ENCODE results near the gene S100A2.
"Not testable (repeated sequence)": the region's sequence is repeated elsewhere in the genome, so short reads cannot be mapped to it uniquely, and the experiment has no call there.

The S100A2 gene

GRCh38 chr1:153562021-153562420 is 3.6 kb downstream of the S100A2 start:
- not testable (repeated sequence) for DNase-seq

DNA sequence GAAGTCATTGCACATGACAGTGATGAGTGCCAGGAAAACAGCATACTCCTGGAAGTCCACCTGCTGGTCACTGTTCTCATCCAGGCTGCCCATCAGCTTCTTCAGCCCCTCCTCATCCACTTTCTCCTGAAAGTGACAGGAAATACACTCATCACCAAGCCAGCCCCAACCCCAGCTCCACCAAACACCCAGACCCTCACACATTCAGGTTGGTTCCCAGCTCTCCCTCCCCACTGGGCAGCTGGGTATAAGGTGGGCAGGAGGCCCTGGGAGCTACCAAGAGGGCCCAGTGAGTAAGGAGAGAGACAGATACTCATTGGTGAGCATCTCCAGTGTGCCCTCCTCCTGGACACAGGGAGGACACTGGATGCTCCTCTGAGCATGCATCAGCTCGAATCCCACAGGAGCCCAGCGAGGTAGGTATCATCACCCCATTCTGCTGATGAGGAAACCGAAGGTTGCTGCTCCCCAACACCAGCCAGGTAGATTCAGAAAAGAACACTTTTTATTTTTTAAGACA is 4.1 kb downstream of the S100A2 start:
- DNase-seq = no peak

- no peak for DNase-seq
Measured at GRCh38 chr1:153560771-153561465, 4.7 kb downstream of the S100A2 start.

DNA sequence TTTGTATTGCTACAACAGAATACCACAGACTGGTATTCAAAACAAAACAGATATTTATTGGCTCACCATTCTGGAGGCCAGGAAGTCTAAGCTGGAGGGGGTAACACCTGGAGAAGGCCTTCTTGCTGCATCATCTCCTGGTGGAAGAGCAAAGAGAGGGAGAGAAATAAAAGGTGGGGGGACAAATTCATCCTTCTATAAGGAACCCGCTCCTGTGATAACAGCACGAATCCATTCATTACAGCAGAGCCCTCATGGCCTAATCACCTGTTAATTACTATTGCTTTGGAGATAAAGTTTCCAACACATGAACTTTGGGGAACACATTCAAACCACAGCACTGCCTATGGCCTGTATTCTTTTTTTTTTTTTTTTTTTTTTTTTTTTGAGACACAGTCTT is 5.4 kb downstream of the S100A2 start:
- DNase-seq = no peak

- DNase-seq = no peak
Measured at GRCh38 chr1:153557877-153558276, 7.8 kb downstream of the S100A2 start.

- no peak for DNase-seq
Measured at GRCh38 chr1:153556348-153556747, 9.3 kb downstream of the S100A2 start.

GRCh38 chr1:153553830-153554541 is 11.7 kb downstream of the S100A2 start:
- DNase-seq = no peak

GRCh38 chr1:153553096-153553495 is 12.5 kb downstream of the S100A2 start:
- no peak for DNase-seq

GRCh38 chr1:153552335-153552734 is 13.3 kb downstream of the S100A2 start:
- DNase-seq = no peak

DNA sequence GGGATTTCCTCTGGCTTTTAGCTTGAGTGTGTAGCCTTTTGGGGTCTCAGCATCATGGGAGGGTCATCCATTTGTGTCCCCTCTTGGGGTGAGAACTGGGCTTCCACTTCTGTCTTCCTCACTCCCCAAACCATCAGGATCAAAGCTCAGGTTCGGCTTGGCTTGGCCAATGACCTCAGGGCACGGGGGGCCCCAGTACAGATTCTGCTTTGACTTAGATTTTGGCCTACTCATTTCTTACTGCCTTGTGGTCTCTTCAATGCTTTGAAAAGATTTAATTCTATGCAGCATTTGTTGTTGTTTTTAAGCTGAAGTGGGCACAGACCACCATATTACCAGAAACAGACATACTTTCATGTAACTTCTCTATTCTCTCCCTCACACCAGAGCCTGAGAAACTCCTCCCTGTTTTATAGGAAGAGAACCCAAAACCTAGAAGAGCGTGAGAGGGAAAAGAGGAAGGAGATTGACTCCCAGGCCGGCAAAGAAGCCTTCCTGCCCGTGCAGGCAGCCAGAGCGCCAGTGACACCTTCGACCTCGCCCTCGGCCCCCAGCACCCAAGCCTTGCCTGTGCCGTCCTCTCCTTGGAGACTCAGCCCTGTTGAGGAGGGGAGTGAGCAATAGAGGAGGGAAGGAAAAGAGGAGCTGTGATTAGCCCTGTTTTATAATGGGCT is 14.7 kb downstream of the S100A2 start:
- no peak for DNase-seq

- no peak for DNase-seq
Measured at GRCh38 chr1:153550398-153550758, 15.3 kb downstream of the S100A2 start.

DNA sequence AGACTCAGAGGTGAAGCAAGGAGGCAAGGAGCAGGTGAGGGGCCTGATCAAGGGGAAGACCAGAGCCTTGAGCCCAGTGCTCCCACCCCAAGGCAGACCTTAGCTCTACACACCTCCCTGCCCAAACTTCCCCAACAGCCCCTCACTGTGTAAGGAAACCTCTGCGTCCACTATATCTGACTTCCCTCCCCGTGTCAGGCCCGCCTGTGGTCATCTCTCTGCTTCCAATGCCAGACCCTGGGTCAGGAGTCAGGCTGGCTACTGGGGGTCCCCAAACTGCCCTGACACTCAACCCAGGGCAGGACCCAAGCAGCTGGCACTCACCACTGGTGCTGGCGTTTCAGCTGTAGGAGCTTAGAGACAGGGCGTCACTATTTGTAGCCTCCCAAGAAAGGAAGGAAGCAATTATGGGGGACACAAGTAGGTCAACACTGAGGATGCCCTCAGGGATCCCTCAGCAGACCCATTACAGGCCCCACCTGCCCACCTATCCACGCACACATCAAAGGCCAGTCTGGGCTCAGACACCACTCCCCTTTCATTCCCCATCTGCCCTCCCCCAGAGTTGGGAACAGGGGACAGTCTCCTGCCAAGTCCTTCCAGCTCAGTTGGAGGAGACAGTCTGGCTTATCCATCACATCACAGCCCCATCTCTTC is 15.8 kb downstream of the S100A2 start:
- DNase-seq = no peak

- no peak for DNase-seq
Measured at GRCh38 chr1:153548722-153549688, 16.6 kb downstream of the S100A2 start, which contains the start of gene S100A3. Gene S100A3 (minus strand): TSS chr1:153549258. CDS start chr1:153548485, 773 bp downstream.

DNA sequence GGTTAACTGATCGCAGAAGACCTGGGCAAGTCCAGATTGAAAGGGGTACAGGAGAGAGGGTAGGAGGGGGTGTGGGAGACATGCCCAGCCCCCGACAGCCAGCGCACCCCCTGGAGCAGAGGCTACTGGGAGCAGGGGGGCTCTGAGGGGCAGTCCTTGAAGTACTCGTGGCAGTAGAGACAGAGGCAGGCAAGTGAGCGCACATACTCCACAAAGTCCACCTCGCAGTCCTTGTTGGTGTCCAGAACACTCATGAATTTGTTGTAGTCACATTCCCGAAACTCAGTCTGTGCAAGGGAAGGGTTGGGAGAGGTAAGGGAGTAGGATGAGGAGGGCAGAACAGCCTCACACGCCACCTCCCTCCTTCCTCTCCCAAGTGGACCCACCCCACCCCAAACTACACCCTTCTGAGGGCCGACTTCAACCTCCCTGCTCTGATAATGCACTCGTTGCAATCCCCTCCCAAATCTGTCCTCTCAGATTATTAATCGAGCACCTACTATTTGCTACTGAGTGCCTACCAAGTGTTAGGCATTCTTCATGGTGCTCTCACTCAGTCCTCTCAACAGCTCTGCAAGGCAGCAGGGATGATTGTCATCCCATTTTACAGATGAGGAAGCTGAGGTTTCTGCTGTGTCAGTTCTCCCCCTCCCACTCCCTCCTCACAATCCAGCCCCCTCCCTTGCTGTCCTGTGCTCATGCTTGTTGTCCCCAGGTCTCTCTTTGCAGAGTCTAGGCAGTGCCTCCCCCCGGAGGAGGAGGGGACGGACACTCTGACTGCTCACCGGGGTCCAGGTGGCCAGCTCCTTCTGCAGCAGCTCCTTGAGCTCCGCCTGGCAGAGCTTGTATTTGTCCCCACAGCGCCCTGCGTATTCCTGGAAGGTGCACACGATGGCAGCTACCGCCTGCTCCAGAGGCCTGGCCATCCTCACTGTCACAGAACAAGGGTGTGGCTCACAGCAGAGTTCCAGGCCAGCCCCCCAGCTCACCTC is 17.8 kb downstream of the S100A2 start:
- no peak for DNase-seq

DNA sequence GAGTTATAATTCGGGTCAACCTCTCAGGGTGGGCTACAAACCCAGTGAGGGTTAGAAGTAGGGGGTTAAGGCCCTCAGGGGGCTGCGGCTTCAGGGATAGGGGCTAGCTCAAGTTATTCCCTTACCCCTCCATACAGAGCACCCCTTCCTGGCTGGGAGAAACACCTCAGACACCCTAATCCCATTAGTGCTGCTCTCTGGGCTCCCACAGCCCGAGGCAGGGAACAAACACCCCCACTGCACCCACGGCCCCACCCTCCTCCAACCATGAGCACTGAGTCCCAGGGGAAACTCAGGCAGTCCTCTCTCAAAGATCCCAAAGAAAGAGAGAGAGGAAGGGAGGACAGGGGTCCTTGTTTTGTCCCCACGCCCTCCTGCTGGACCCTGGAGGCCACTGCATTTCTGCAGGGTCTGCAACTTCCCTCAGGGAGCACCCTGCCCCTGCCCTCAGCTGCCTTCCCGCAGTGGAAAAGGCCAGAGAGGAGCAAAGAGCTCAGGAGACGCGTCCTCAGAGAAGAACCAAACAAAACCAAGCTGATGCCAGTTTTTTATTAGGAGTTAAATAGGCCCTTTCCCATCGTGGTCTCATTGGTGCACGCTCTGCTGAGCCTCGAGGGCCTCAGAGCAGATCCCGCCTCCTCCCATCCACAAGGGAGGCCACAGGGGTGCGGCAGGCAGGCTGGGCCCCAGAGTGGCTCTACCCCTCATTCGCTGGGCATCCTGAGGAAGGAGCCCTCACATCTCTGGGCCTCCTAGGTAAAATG is 18.7 kb downstream of the S100A2 start:
- no peak for DNase-seq

DNA sequence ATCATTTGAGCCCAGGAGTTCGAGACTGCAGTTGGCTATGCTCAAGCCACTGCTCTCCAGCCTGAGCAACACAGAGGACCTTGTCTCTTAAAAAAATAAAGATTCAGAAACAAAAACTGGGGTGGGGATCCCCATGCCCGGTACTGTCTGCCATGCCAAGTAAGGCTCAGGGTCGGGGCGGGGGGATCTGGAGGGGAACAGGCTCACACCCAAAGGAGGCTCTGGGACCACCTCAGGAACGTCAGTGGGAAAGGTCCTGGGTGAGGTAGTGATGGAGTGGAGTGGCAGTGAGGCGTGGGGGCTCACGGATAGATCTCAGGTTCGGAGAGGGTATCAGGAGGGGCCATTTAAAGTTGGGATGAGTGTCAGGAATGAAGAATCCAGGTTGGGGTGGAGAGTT is 19.3 kb downstream of the S100A2 start:
- no peak for DNase-seq

- DNase-seq = peak; percentile 97
Measured at GRCh38 chr1:153545067-153546055, 20.3 kb downstream of the S100A2 start, which contains the start of gene S100A4. Gene S100A4 (minus strand): TSS chr1:153545806. CDS start chr1:153544794, 1,012 bp downstream.

DNA sequence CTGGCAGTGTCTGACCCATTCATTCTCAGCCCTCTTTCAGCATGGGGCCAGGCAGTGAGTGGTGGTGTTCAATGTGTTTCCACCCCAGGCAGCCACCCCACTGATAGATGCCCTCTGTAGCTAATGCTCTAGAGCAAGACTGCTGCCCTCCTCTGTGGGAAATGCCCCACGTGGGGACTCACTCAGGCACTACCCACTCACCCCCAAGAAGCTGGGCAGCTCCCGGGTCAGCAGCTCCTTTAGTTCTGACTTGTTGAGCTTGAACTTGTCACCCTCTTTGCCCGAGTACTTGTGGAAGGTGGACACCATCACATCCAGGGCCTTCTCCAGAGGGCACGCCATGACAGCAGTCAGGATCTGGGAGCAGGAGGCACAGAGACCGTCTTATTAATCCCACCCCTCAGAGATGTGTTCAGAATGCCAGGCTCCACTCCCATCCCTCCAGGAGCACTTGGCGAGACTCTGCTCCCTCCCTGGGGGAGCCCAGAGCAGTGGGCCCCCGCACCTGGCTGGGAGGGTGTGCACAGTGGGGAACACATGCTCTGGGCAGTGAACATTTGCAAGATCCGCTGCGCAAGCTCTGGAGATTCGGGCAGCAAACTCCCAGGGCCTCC is 21.1 kb downstream of the S100A2 start:
- no peak for DNase-seq
